GM12878 (cell line): ENCODE measurements around the gene ABHD14A. TPM values are rescaled to one million over a fixed set of nuclear protein-coding genes. Genes with fewer than 3 reads are reported as not detected.

ENCODE experiments used
- ATAC-seq: fragments of 200-7000 bp; cut with Tn5 transposase; 3 replicates; pipeline ENCODE4 v1.9.1; 2020; ENCODE audit warnings: mild to moderate bottlenecking, moderate library complexity
- BruUV-seq: library from RNA; stranded (reverse); fragments of 400-500 nt; replicated peaks from 2 replicates; lab custom pipeline; 2021; lab: Mats Ljungman, UMichigan
- CTCF ChIA-PET: fragments of 300-600 bp; sonication (Branson Sonifier 250); formaldehyde crosslinking; extraction: SDS; loops from one replicate; lab custom pipeline; 2021; ENCODE audit warnings: inconsistent platforms; lab: Yijun Ruan, JAX
- POLR2A ChIA-PET: fragments of 350-600 bp; formaldehyde crosslinking; extraction: SDS; loops from one replicate; lab custom pipeline; 2021; ENCODE audit warnings: inconsistent platforms; lab: Charles Lee
- RAD21 ChIA-PET: fragments of 300-600 bp; sonication (Branson Sonifier 250); formaldehyde crosslinking; loops from one replicate; lab custom pipeline; 2023; ENCODE audit warnings: antibody characterized with exemption; ENCODE audit not compliant: unreplicated experiment; lab: Charles Lee
- SMC1A ChIA-PET: fragments of 300-600 bp; sonication (Branson Sonifier 250); formaldehyde crosslinking; loops from one replicate; lab custom pipeline; 2023; ENCODE audit not compliant: unreplicated experiment, uncharacterized antibody; lab: Charles Lee
- DNase-seq: peaks from one replicate; pipeline ENCODE4 v3.0.0-alpha.2; 2011; ENCODE audit warnings: low read depth, low spot score
- FAIRE-seq: peaks from 3 replicates; lab custom pipeline; 2011; peaks lifted over from hg19 to GRCh38; lab: Jason Lieb, UNC
- H2AFZ ChIP-seq: 2 replicates; pipeline ENCODE4 v1.6.0; 2011; ENCODE audit warnings: low read depth, low read length, control low read depth; ENCODE audit not compliant: control insufficient read depth
- H3K27ac ChIP-seq: 2 replicates; pipeline ENCODE4 v1.5.1; 2011; ENCODE audit warnings: control low read depth; ENCODE audit not compliant: control insufficient read depth, insufficient read depth
- H3K27me3 ChIP-seq, 2 experiments: replicated peaks in 1 of 2; 2 replicates each; pipeline versions ENCODE4 v1.6.0 to v1.6.1; 2011; ENCODE audit warnings: low read length in 1 of 2; ENCODE audit not compliant: control insufficient read depth in 2 of 2, insufficient read depth in 2 of 2
- H3K36me3 ChIP-seq, 2 experiments: 2 replicates each; pipeline ENCODE4 v1.5.1; 2011; ENCODE audit warnings: low read length in 1 of 2; ENCODE audit not compliant: control insufficient read depth in 2 of 2, insufficient read depth in 2 of 2
- H3K4me1 ChIP-seq: 2 replicates; pipeline ENCODE4 v1.6.1; 2011; ENCODE audit warnings: mild to moderate bottlenecking, low read length, moderate library complexity, mixed read lengths; ENCODE audit not compliant: control insufficient read depth, insufficient read depth
- H3K4me2 ChIP-seq: 2 replicates; pipeline ENCODE4 v1.6.0; 2011; ENCODE audit warnings: control low read depth; ENCODE audit not compliant: control insufficient read depth, insufficient read depth
- H3K4me3 ChIP-seq: fragments of 200-600 bp; sonication (generic); 2 replicates; pipeline ENCODE4 v1.5.1; 2016
- H3K79me2 ChIP-seq: 2 replicates; pipeline ENCODE4 v1.6.0; 2011; ENCODE audit warnings: low read length; ENCODE audit not compliant: control insufficient read depth, insufficient read depth
- H3K9ac ChIP-seq: 2 replicates; pipeline ENCODE4 v1.8.0; 2011; ENCODE audit warnings: low read length, control low read depth, mixed read lengths; ENCODE audit not compliant: control insufficient read depth, insufficient read depth
- H3K9me3 ChIP-seq: replicated peaks from 3 replicates; pipeline ENCODE4 v1.5.1; 2011; ENCODE audit warnings: mild to moderate bottlenecking, low read length; ENCODE audit not compliant: control insufficient read depth, insufficient read depth
- H4K20me1 ChIP-seq: 2 replicates; pipeline ENCODE4 v1.6.0; 2011; ENCODE audit not compliant: control insufficient read depth, insufficient read depth
- SUPT20H ChIP-seq: IDR thresholded peaks from 2 replicates; pipeline ENCODE4 v1.6.1; 2011; ENCODE audit warnings: low read depth, mild to moderate bottlenecking, low read length, moderate library complexity, borderline replicate concordance; ENCODE audit not compliant: control insufficient read depth
- WGBS: methylation state at CpG from one replicate; pipeline ENCODE4 v1.1.6; 2016; ENCODE audit warnings: low lambda C conversion rate; ENCODE audit not compliant: insufficient replicate concordance, insufficient coverage; ENCODE audit errors: missing lambda C conversion rate; 5-methylcytosine and 5-hydroxymethylcytosine counted together
- in situ Hi-C: fragments of 300-500 bp; cut with MboI; formaldehyde crosslinking; loops from 9 replicates; pipeline ENCODE4 v1.14.3; 2018; ENCODE audit warnings: mixed read lengths
- intact Hi-C: fragments of 100-400 bp; cut with micrococcal nuclease; formaldehyde crosslinking; loops from one replicate; pipeline ENCODE4 v1.14.2; 2022; ENCODE audit not compliant: unreplicated experiment
- polyA plus RNA-seq, 11 experiments: library from polyadenylated mRNA; depleted of rRNA in 4 of 11; unstranded in 6 of 11; stranded (reverse) in 5 of 11; fragments of >200 nt; fragmentation: Nextera tagmentation in 4 of 11; fragmentation: Illumina TruSeq in 1 of 11; extraction: Ambion mirVana in 4 of 11; extraction: Trizol in 1 of 11; gene quantifications; 1 replicate in 1 of 11; 2 replicates in 10 of 11; pipeline versions ENCODE4 v1.2.1 to v1.2.3, GENCODE V29; 2011 to 2016; ENCODE audit warnings: inconsistent platforms in 2 of 11, missing spikeins in 2 of 11, low read depth in 1 of 11
- total RNA-seq, 4 experiments: library from RNA; depleted of rRNA in 3 of 4; stranded (reverse); fragments of >200 nt in 3 of 4; fragmentation: Illumina TruSeq in 1 of 4; extraction: Trizol in 1 of 4; gene quantifications; 2 replicates each; pipeline versions ENCODE4 v1.2.1 to v1.2.3, GENCODE V29; 2013 to 2021
- TF ChIP-seq, protein P1 (sequence below): fragments of 450-650 bp; IDR thresholded peaks from 2 replicates; pipeline ENCODE4 v1.6.1; 2016; ENCODE audit warnings: mild to moderate bottlenecking

The ABHD14A gene
- total and polyA plus RNA-seq, 10 of the 15 experiments (the other 5 are each of a cell fraction or from before 2014, with no cell fraction given), result 1.2 to 27.0 (median 7.9) TPM

DNA sequence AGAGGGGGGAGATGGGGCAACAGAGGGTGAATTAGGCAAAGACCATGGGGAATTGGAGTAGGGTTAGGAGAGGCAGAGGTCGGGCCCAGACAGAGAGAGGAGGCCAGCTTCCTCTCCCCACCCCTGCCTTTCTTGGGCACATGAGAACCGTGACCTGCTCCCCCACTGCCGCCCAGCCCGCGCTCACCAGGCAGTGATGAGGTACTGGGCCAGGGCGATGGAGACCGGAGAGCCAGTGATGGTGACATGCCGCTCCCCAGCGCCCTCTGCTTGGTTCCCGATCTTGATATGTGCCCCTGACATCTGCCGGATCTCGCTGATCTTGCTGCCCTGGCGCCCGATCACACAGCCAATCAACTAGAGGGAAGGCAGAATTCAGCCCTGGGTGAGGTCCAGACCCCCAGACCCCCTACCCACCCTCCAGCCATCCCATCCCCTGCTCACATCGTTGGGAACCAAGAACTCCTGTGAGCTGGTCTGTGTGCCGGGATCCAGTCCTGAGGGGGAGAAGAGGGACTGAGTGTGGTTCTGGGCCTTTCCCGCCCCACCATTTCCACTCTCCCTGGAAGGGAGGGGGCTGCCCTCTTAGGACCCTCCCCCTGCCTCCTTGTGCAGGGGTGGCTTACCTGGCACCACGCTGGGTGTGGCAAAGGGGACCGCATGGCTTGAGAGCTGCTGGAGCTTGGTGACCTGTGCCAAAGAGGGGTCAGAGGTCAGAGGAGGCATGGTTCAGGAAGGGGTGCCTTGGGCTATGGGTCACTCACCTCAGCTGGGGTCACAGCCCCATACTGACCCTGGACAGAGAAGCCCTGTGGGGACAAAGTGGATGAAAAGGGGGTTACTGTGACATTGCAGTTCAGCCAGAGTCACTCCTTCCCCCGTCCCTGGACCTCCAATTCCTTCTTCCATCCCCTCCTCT lies 16.0 kb upstream of the ABHD14A start:
- ChIA-PET SMC1A (no interaction called here), POLR2A (interaction anchor here (0.6 kb wide), 2 partner anchors 23 to 56 kb away, joined by 4 to 7 read pairs; no protein-coding TSS in a partner anchor), CTCF (no interaction called here), RAD21 (no interaction called here)
- ATAC-seq (no peak), DNase-seq (no peak), FAIRE-seq (no peak)
- H3K9me3 ChIP-seq, result no peaks in the 10 kb centered on the region
- no peaks in the 10 kb centered on the region for H3K36me3 ChIP-seq
- BruUV-seq, result no TSS peak
- intact Hi-C loops (no loop called here), in situ Hi-C loops (no loop called here)
- no peak overlapping the region for H2AFZ ChIP-seq
- H4K20me1 ChIP-seq, result no peaks in the 10 kb centered on the region
- no peak overlapping the region for H3K4me2 ChIP-seq
- H3K4me3 ChIP-seq, result no peak overlapping the region
- WGBS, result 73% methylated on average over 18 of the region's 20 CpGs
- H3K4me1 ChIP-seq, result no peaks in the 10 kb centered on the region
- no peak for TF ChIP-seq SUPT20H
- peaks cover 0 to 5% of the 10 kb centered on the region in 2 experiments; a peak in 3 of 4 replicates for H3K27me3 ChIP-seq
- H3K27ac ChIP-seq, result no peak overlapping the region
- no peaks in the 10 kb centered on the region for H3K79me2 ChIP-seq
- no peak overlapping the region for H3K9ac ChIP-seq

DNA sequence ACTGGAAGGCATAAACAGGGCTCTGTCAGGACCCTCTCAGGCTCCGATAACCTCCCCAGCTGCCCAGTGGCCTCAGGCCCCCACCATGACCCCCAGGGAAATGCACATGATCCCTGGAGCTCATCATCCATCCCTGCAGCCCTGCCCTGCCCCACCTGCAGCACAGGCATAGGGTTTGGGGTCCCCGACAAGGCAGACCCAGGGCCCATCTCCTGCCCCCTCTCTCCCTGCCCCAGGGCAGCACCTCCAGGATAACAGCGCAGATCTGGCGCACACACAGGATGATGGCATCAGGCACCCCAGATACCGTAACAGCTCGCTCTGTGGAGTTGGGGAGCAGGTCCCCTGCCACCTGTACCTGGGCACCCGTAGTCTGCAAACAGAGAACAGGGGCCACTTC lies 15.2 kb upstream of the ABHD14A start:
- 77% methylated on average over 7 of the region's 7 CpGs for WGBS
- Histone ChIP-seq H3K4me1 (no peaks in the 10 kb centered on the region), H3K27me3 (peaks cover 0 to 5% of the 10 kb centered on the region in 2 experiments; a peak in 3 of 4 replicates), H3K36me3 (no peaks in the 10 kb centered on the region), H3K4me3 (no peak overlapping the region), H2AFZ (no peak overlapping the region), H3K4me2 (no peak overlapping the region), H3K79me2 (no peaks in the 10 kb centered on the region), H4K20me1 (no peaks in the 10 kb centered on the region), H3K9me3 (no peaks in the 10 kb centered on the region), H3K27ac (no peak overlapping the region), H3K9ac (no peak overlapping the region)
- RAD21 ChIA-PET, result no interaction called here
- SMC1A ChIA-PET, result no interaction called here
- FAIRE-seq (no peak), DNase-seq (no peak), ATAC-seq (no peak)
- CTCF ChIA-PET, result no interaction called here
- BruUV-seq, result no TSS peak
- TF ChIP-seq, protein P1, sequence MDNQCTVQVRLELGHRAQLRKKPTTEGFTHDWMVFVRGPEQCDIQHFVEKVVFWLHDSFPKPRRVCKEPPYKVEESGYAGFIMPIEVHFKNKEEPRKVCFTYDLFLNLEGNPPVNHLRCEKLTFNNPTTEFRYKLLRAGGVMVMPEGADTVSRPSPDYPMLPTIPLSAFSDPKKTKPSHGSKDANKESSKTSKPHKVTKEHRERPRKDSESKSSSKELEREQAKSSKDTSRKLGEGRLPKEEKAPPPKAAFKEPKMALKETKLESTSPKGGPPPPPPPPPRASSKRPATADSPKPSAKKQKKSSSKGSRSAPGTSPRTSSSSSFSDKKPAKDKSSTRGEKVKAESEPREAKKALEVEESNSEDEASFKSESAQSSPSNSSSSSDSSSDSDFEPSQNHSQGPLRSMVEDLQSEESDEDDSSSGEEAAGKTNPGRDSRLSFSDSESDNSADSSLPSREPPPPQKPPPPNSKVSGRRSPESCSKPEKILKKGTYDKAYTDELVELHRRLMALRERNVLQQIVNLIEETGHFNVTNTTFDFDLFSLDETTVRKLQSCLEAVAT, result no peak
- POLR2A ChIA-PET, result no interaction called here
- in situ Hi-C loops, result no loop called here
- intact Hi-C loops, result no loop called here
